ENCODE results near the gene HDAC8. TPM values are rescaled to one million over a fixed set of nuclear protein-coding genes. Genes with fewer than 3 reads are reported as not detected.

HDAC8 gene
- polyA plus RNA-seq, 1 donor = 26.5 TPM

- Histone ChIP-seq H3K4me1 (ENCODE audit: control insufficient read depth, insufficient read depth, low read length) (no peaks in the 10 kb centered on the region), H3K36me3 (ENCODE audit: control insufficient read depth, insufficient read depth, low read length) (no peaks in the 10 kb centered on the region), H3K27ac (ENCODE audit: low read length) (no peak overlapping the region), H3K9me3 (ENCODE audit: control insufficient read depth, low read depth, low read length) (no peaks in the 10 kb centered on the region), H3K27me3 (ENCODE audit: control insufficient read depth, insufficient read depth, low read length) (no peaks in the 10 kb centered on the region), H3K4me3 (ENCODE audit: low read length) (no peak overlapping the region)
- DNase-seq = no peak
- WGBS (ENCODE audit: insufficient coverage, low lambda C conversion rate) = no CpG with 5 or more reads among the region's 2 CpGs
These were observed 207.5 kb downstream of the HDAC8 start for GRCh38 chrX:72365126-72365525.

- WGBS (ENCODE audit: insufficient coverage, low lambda C conversion rate) = no CpG with 5 or more reads among the region's 4 CpGs
- H3K27me3 ChIP-seq (ENCODE audit: control insufficient read depth, insufficient read depth, low read length) = no peaks in the 10 kb centered on the region
These were observed 212.3 kb downstream of the HDAC8 start for GRCh38 chrX:72360326-72360725.

GRCh38 chrX:72358313-72358712 is 214.3 kb downstream of the HDAC8 start:
- no peak for DNase-seq
- no peaks in the 10 kb centered on the region for H3K27me3 ChIP-seq (ENCODE audit: control insufficient read depth, insufficient read depth, low read length)
- no peak overlapping the region for H3K4me3 ChIP-seq (ENCODE audit: low read length)
- WGBS (ENCODE audit: insufficient coverage, low lambda C conversion rate) = no CpG with 5 or more reads among the region's 4 CpGs
- no peaks in the 10 kb centered on the region for H3K4me1 ChIP-seq (ENCODE audit: control insufficient read depth, insufficient read depth, low read length)
- no peaks in the 10 kb centered on the region for H3K36me3 ChIP-seq (ENCODE audit: control insufficient read depth, insufficient read depth, low read length)
- no peak overlapping the region for H3K27ac ChIP-seq (ENCODE audit: low read length)
- no peaks in the 10 kb centered on the region for H3K9me3 ChIP-seq (ENCODE audit: control insufficient read depth, low read depth, low read length)

More at GRCh38 chrX:72360326-72360725, 212.3 kb downstream of the HDAC8 start:
- Histone ChIP-seq H3K4me3 (ENCODE audit: low read length) (no peak overlapping the region), H3K9me3 (ENCODE audit: control insufficient read depth, low read depth, low read length) (no peaks in the 10 kb centered on the region), H3K36me3 (ENCODE audit: control insufficient read depth, insufficient read depth, low read length) (no peaks in the 10 kb centered on the region), H3K27ac (ENCODE audit: low read length) (no peak overlapping the region), H3K4me1 (ENCODE audit: control insufficient read depth, insufficient read depth, low read length) (no peaks in the 10 kb centered on the region)
- DNase-seq = no peak

- Histone ChIP-seq H3K36me3 (ENCODE audit: control insufficient read depth, insufficient read depth, low read length) (peaks cover 10% of the 10 kb centered on the region), H3K9me3 (ENCODE audit: control insufficient read depth, low read depth, low read length) (no peaks in the 10 kb centered on the region), H3K4me3 (ENCODE audit: low read length) (no peak overlapping the region), H3K4me1 (ENCODE audit: control insufficient read depth, insufficient read depth, low read length) (no peaks in the 10 kb centered on the region), H3K27ac (ENCODE audit: low read length) (no peak overlapping the region), H3K27me3 (ENCODE audit: control insufficient read depth, insufficient read depth, low read length) (no peaks in the 10 kb centered on the region)
- no peak for DNase-seq
- WGBS (ENCODE audit: insufficient coverage, low lambda C conversion rate) = no CpG with 5 or more reads among the region's 3 CpGs
These were observed 219.9 kb downstream of the HDAC8 start for GRCh38 chrX:72352786-72353185.

GRCh38 chrX:72351606-72352334 is 220.9 kb downstream of the HDAC8 start:
- DNase-seq = no peak
- WGBS (ENCODE audit: insufficient coverage, low lambda C conversion rate) = no CpG with 5 or more reads among the region's 8 CpGs

GRCh38 chrX:72349190-72349589 is 223.5 kb downstream of the HDAC8 start:
- Histone ChIP-seq H3K36me3 (ENCODE audit: control insufficient read depth, insufficient read depth, low read length) (peaks cover 10% of the 10 kb centered on the region), H3K27ac (ENCODE audit: low read length) (no peak overlapping the region), H3K4me3 (ENCODE audit: low read length) (no peak overlapping the region), H3K27me3 (ENCODE audit: control insufficient read depth, insufficient read depth, low read length) (no peaks in the 10 kb centered on the region), H3K4me1 (ENCODE audit: control insufficient read depth, insufficient read depth, low read length) (no peaks in the 10 kb centered on the region), H3K9me3 (ENCODE audit: control insufficient read depth, low read depth, low read length) (no peaks in the 10 kb centered on the region)
- no CpG with 5 or more reads among the region's 3 CpGs for WGBS (ENCODE audit: insufficient coverage, low lambda C conversion rate)
- DNase-seq = no peak

More at GRCh38 chrX:72351606-72352334, 220.9 kb downstream of the HDAC8 start:
- no peak overlapping the region for H3K27ac ChIP-seq (ENCODE audit: low read length)
- no peaks in the 10 kb centered on the region for H3K9me3 ChIP-seq (ENCODE audit: control insufficient read depth, low read depth, low read length)
- no peaks in the 10 kb centered on the region for H3K4me1 ChIP-seq (ENCODE audit: control insufficient read depth, insufficient read depth, low read length)
- no peak overlapping the region for H3K4me3 ChIP-seq (ENCODE audit: low read length)
- no peaks in the 10 kb centered on the region for H3K27me3 ChIP-seq (ENCODE audit: control insufficient read depth, insufficient read depth, low read length)
- peaks cover 10% of the 10 kb centered on the region for H3K36me3 ChIP-seq (ENCODE audit: control insufficient read depth, insufficient read depth, low read length)

- H3K4me3 ChIP-seq (ENCODE audit: low read length) = no peak overlapping the region
- no peaks in the 10 kb centered on the region for H3K27me3 ChIP-seq (ENCODE audit: control insufficient read depth, insufficient read depth, low read length)
- no peaks in the 10 kb centered on the region for H3K9me3 ChIP-seq (ENCODE audit: control insufficient read depth, low read depth, low read length)
- H3K36me3 ChIP-seq (ENCODE audit: control insufficient read depth, insufficient read depth, low read length) = peaks cover 10% of the 10 kb centered on the region
- DNase-seq = no peak
- no peaks in the 10 kb centered on the region for H3K4me1 ChIP-seq (ENCODE audit: control insufficient read depth, insufficient read depth, low read length)
- H3K27ac ChIP-seq (ENCODE audit: low read length) = no peak overlapping the region
- 88% methylated on average over 1 of the region's 5 CpGs for WGBS (ENCODE audit: insufficient coverage, low lambda C conversion rate)
These were observed 224.2 kb downstream of the HDAC8 start for GRCh38 chrX:72348247-72348979.

GRCh38 chrX:72347366-72347765 is 225.3 kb downstream of the HDAC8 start:
- H3K27ac ChIP-seq (ENCODE audit: low read length) = no peak overlapping the region
- no peak for DNase-seq
- WGBS (ENCODE audit: insufficient coverage, low lambda C conversion rate) = no CpG with 5 or more reads among the region's 2 CpGs

GRCh38 chrX:72346302-72346949 is 226.2 kb downstream of the HDAC8 start:
- H3K9me3 ChIP-seq (ENCODE audit: control insufficient read depth, low read depth, low read length) = no peaks in the 10 kb centered on the region
- no peak overlapping the region for H3K4me3 ChIP-seq (ENCODE audit: low read length)
- no CpG with 5 or more reads among the region's 6 CpGs for WGBS (ENCODE audit: insufficient coverage, low lambda C conversion rate)
- no peak for DNase-seq
- no peak overlapping the region for H3K27ac ChIP-seq (ENCODE audit: low read length)
- no peaks in the 10 kb centered on the region for H3K27me3 ChIP-seq (ENCODE audit: control insufficient read depth, insufficient read depth, low read length)
- peaks cover 9% of the 10 kb centered on the region for H3K36me3 ChIP-seq (ENCODE audit: control insufficient read depth, insufficient read depth, low read length)
- no peaks in the 10 kb centered on the region for H3K4me1 ChIP-seq (ENCODE audit: control insufficient read depth, insufficient read depth, low read length)

More at GRCh38 chrX:72347366-72347765, 225.3 kb downstream of the HDAC8 start:
- H3K4me1 ChIP-seq (ENCODE audit: control insufficient read depth, insufficient read depth, low read length) = no peaks in the 10 kb centered on the region
- H3K4me3 ChIP-seq (ENCODE audit: low read length) = no peak overlapping the region
- H3K36me3 ChIP-seq (ENCODE audit: control insufficient read depth, insufficient read depth, low read length) = peaks cover 10% of the 10 kb centered on the region
- no peaks in the 10 kb centered on the region for H3K27me3 ChIP-seq (ENCODE audit: control insufficient read depth, insufficient read depth, low read length)
- no peaks in the 10 kb centered on the region for H3K9me3 ChIP-seq (ENCODE audit: control insufficient read depth, low read depth, low read length)

- DNase-seq = no peak
- no peaks in the 10 kb centered on the region for H3K36me3 ChIP-seq (ENCODE audit: control insufficient read depth, insufficient read depth, low read length)
- no CpG with 5 or more reads among the region's 2 CpGs for WGBS (ENCODE audit: insufficient coverage, low lambda C conversion rate)
- H3K4me1 ChIP-seq (ENCODE audit: control insufficient read depth, insufficient read depth, low read length) = no peaks in the 10 kb centered on the region
- H3K27ac ChIP-seq (ENCODE audit: low read length) = no peak overlapping the region
- H3K9me3 ChIP-seq (ENCODE audit: control insufficient read depth, low read depth, low read length) = no peaks in the 10 kb centered on the region
- H3K4me3 ChIP-seq (ENCODE audit: low read length) = no peak overlapping the region
- H3K27me3 ChIP-seq (ENCODE audit: control insufficient read depth, insufficient read depth, low read length) = no peaks in the 10 kb centered on the region
These were observed 232.0 kb downstream of the HDAC8 start for GRCh38 chrX:72340626-72341025.
